Epithelial cell of esophagus (primary cell): ENCODE results near the gene DNAJC7.
A peak's percentile ranks its signal among the peaks of the same experiment; 100 is the strongest.

Experiments
- DNase-seq: peaks from one replicate; pipeline ENCODE4 v3.0.0; 2010; ENCODE audit warnings: low read depth
- H3K4me3 ChIP-seq: 2 replicates; pipeline ENCODE4 v1.5.1; 2011; ENCODE audit warnings: mild to moderate bottlenecking, low read length, control low read depth
- CTCF ChIP-seq: IDR thresholded peaks from 2 replicates; pipeline ENCODE4 v1.5.1; 2011; ENCODE audit warnings: low read depth, mild to moderate bottlenecking, low read length, control low read depth, inconsistent platforms; ENCODE audit not compliant: insufficient read depth; ENCODE audit errors: missing control alignments

The DNAJC7 gene

DNA sequence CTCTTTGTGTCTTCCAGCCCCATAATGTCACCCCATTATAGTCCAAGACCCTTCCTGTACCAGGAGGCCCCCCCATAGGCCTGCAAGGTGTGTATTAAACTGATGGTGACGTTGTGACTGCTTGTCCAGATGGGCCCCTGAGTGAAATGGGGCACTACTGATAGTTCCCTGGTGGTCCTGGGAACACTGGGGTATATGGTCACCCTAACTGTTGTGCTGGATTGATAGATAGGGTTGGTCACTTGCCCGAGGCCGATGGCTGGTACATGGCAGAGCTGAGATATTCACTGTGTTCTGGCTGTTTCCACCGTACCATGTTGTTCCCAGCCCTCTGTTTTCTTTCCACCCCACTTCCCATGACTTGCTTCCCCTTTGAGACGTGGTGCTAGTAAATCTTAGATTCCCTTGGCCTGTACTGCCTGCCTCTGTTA, 46.3 kb downstream of the DNAJC7 start:
- no peak for TF ChIP-seq CTCF
- no peak overlapping the region for H3K4me3 ChIP-seq
- DNase-seq = no peak

DNA sequence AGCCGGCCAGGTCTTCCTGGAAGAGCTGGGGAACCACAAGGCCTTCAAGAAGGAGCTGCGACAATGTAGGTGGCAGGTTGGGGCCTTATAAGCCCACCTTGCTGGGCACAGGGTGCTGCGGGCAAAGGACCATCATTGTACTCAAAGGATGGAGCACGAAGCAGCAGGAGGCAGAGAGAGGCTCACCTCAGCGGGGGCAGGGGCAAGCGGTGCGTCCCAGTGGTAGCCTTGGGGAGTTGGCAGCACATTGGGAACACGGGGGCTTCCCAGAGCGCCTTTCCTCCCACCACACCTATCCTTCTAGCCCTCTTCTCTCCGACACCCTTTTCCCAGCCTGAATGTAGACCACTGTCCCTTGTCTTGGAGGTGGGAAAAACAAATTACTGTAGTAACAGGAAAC, 48.6 kb downstream of the DNAJC7 start:
- no peak for DNase-seq
- H3K4me3 ChIP-seq = no peak overlapping the region
- no peak for TF ChIP-seq CTCF

GRCh38 chr17:41967921-41968578, 49.2 kb downstream of the DNAJC7 start:
- H3K4me3 ChIP-seq = peak overlapping the region; percentile 83
- TF ChIP-seq CTCF = no peak
- no peak for DNase-seq

- peak; percentile 34 for DNase-seq
- H3K4me3 ChIP-seq = peak overlapping the region; percentile 83
- TF ChIP-seq CTCF = no peak
Measured at GRCh38 chr17:41967141-41967920, 49.9 kb downstream of the DNAJC7 start.

- DNase-seq = peak; percentile 89
- TF ChIP-seq CTCF = no peak
- H3K4me3 ChIP-seq = peak within 1 kb of the TSS; percentile 83
Measured at GRCh38 chr17:41966463-41967140, 50.6 kb downstream of the DNAJC7 start, which contains the start of gene CNP. Gene CNP, plus strand, starts transcription at chr17:41966795. Its CDS starts 90 bp downstream, at chr17:41966885.

- TF ChIP-seq CTCF = no peak
- DNase-seq = peak; percentile 98
- H3K4me3 ChIP-seq = peak overlapping the region; percentile 83
Measured at GRCh38 chr17:41965694-41966462, 51.4 kb downstream of the DNAJC7 start.
